IMR-90 (cell line): ENCODE data around the gene KAT6B.

ENCODE experiments used
- CEBPB ChIP-seq: IDR thresholded peaks from 2 replicates; pipeline ENCODE4 v1.6.1; 2012; ENCODE audit warnings: low read depth, low read length, improper control_type of control experiment
- CTCF ChIP-seq: conservative IDR thresholded peaks from 2 replicates; pipeline ENCODE4 v1.5.1; 2012; ENCODE audit warnings: mild to moderate bottlenecking, low read depth, low read length, improper control_type of control experiment
- ELK1 ChIP-seq: fragments of 150-350 bp; IDR thresholded peaks from 2 replicates; pipeline ENCODE4 v1.6.1; 2016; ENCODE audit warnings: low read depth, mild to moderate bottlenecking, low read length, moderate library complexity, borderline replicate concordance
- POLR2A ChIP-seq: IDR thresholded peaks from 2 replicates; pipeline ENCODE4 v1.6.1; 2012; ENCODE audit warnings: mild to moderate bottlenecking, low read depth, low read length
- RAD21 ChIP-seq: IDR thresholded peaks from 2 replicates; pipeline ENCODE4 v1.6.1; 2012; ENCODE audit warnings: low read length, improper control_type of control experiment
- RFX5 ChIP-seq: IDR thresholded peaks from 2 replicates; pipeline ENCODE4 v1.8.0; 2012; ENCODE audit warnings: low read depth, mild to moderate bottlenecking, low read length, moderate library complexity
- SMC3 ChIP-seq: fragments of 150-350 bp; IDR thresholded peaks from 2 replicates; pipeline ENCODE4 v1.6.1; 2016; ENCODE audit warnings: low read depth, mild to moderate bottlenecking, antibody characterized with exemption, low read length, moderate library complexity

- no peak for TF ChIP-seq ELK1
- no peak for TF ChIP-seq CTCF
- TF ChIP-seq RAD21 = no peak
- no peak for TF ChIP-seq RFX5
- TF ChIP-seq CEBPB = no peak
- no peak for TF ChIP-seq POLR2A
- no peak for TF ChIP-seq SMC3
Measured at GRCh38 chr10:75015442-75015841, 189.0 kb downstream of the KAT6B start.
